Neutrophil (primary cell): ENCODE results near the gene LYRM2.

Experiments used
- H3K27ac ChIP-seq: fragments of 200-600 bp; sonication (generic); 2 replicates; pipeline ENCODE4 v1.5.1; 2016; ENCODE audit warnings: mild to moderate bottlenecking, moderate library complexity
- H3K27me3 ChIP-seq: fragments of 200-600 bp; sonication (generic); 2 replicates; pipeline ENCODE4 v1.6.0; 2016; ENCODE audit warnings: mild to moderate bottlenecking
- H3K36me3 ChIP-seq: fragments of 200-600 bp; sonication (generic); 2 replicates; pipeline ENCODE4 v1.5.1; 2017
- H3K4me1 ChIP-seq, 2 experiments: fragments of 200-600 bp in 1 of 2; sonication (generic) in 1 of 2; 1 replicate in 1 of 2; 2 replicates in 1 of 2; pipeline versions ENCODE4 v1.5.1 to v1.6.1; 2013 to 2016; ENCODE audit warnings: low read depth in 1 of 2, low read length in 1 of 2, mild to moderate bottlenecking in 1 of 2, moderate library complexity in 1 of 2; ENCODE audit not compliant: control insufficient read depth in 1 of 2, insufficient read depth in 1 of 2
- H3K4me3 ChIP-seq, 2 experiments: fragments of 200-600 bp in 1 of 2; sonication (generic) in 1 of 2; 1 replicate in 1 of 2; 2 replicates in 1 of 2; pipeline ENCODE4 v1.5.1; 2013 to 2016; ENCODE audit warnings: low read depth in 1 of 2, low read length in 1 of 2, mild to moderate bottlenecking in 1 of 2, moderate library complexity in 1 of 2
- H3K9me3 ChIP-seq: fragments of 200-600 bp; sonication (generic); 2 replicates; pipeline ENCODE4 v1.5.1; 2016
- CTCF ChIP-seq: fragments of 200-600 bp; sonication (generic); IDR thresholded peaks from 2 replicates; pipeline ENCODE4 v1.5.1; 2016; ENCODE audit warnings: antibody characterized with exemption

Gene LYRM2

GRCh38 chr6:89596056-89596455 lies 42.5 kb downstream of the LYRM2 start:
- Histone ChIP-seq H3K27me3 (no peaks in the 10 kb centered on the region), H3K36me3 (no peaks in the 10 kb centered on the region), H3K4me1 (no peaks in the 10 kb centered on the region), H3K4me3 (no peak overlapping the region), H3K9me3 (no peaks in the 10 kb centered on the region), H3K27ac (no peak overlapping the region)
- TF ChIP-seq CTCF, result no peak

GRCh38 chr6:89591745-89592144 lies 46.8 kb downstream of the LYRM2 start:
- no peaks in the 10 kb centered on the region for H3K4me1 ChIP-seq
- no peaks in the 10 kb centered on the region for H3K36me3 ChIP-seq
- no peaks in the 10 kb centered on the region for H3K27me3 ChIP-seq
- no peaks in the 10 kb centered on the region for H3K9me3 ChIP-seq
- no peak overlapping the region for H3K4me3 ChIP-seq
- TF ChIP-seq CTCF, result no peak
- no peak overlapping the region for H3K27ac ChIP-seq

DNA sequence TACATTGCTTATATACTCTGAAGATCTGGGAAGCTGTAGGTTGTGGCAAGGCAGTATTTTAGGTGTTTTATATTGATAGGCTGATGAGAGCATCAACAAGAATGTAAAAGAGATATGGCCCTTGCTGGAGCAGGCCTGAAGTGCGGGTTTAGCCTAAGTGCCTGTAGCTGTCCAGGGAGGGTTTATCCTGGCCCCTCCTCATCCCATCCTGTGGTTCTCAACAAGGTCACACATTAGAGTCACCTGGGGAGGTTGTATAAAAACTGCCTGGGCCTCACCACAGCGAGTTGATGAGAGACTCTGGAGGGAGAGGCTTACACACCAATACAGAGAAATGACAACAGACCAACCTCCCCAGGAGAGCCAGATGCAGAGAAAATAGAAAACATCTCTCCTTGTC lies 48.4 kb downstream of the LYRM2 start:
- no peak overlapping the region for H3K4me3 ChIP-seq
- H3K27me3 ChIP-seq, result no peaks in the 10 kb centered on the region
- H3K27ac ChIP-seq, result no peak overlapping the region
- H3K4me1 ChIP-seq, result no peaks in the 10 kb centered on the region
- no peaks in the 10 kb centered on the region for H3K36me3 ChIP-seq
- no peak for TF ChIP-seq CTCF
- no peaks in the 10 kb centered on the region for H3K9me3 ChIP-seq

GRCh38 chr6:89589297-89590025 lies 49.1 kb downstream of the LYRM2 start:
- H3K27ac ChIP-seq, result no peak overlapping the region
- no peaks in the 10 kb centered on the region for H3K27me3 ChIP-seq
- H3K4me1 ChIP-seq, result no peaks in the 10 kb centered on the region
- no peaks in the 10 kb centered on the region for H3K9me3 ChIP-seq
- H3K4me3 ChIP-seq, result no peak overlapping the region
- no peaks in the 10 kb centered on the region for H3K36me3 ChIP-seq
- TF ChIP-seq CTCF, result no peak

- Histone ChIP-seq H3K36me3 (no peaks in the 10 kb centered on the region), H3K27me3 (no peaks in the 10 kb centered on the region), H3K27ac (no peak overlapping the region), H3K9me3 (no peaks in the 10 kb centered on the region), H3K4me3 (no peak overlapping the region), H3K4me1 (no peaks in the 10 kb centered on the region)
- no peak for TF ChIP-seq CTCF
Measured at GRCh38 chr6:89585154-89585553, 53.4 kb downstream of the LYRM2 start.

DNA sequence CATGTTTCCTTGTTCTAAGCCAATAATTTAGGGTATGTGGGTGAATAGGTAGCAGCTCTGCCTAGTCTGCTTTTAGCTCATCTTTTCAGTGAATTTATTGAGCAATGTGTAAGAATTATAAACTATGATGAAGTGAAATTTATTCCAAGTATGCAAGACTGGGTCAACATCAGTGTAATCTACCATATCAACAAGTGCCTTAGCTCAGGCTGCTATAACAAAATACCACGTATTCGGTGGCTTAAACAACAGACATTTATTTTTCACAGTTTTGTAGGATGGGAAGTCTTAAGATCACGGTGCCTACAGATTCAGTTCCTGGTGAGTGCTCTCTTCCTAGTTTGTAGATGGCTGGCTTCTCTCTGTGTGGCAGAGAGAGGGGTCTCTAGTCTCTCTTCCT lies 54.0 kb downstream of the LYRM2 start:
- Histone ChIP-seq H3K9me3 (no peaks in the 10 kb centered on the region), H3K27ac (no peak overlapping the region), H3K4me1 (no peaks in the 10 kb centered on the region), H3K4me3 (no peak overlapping the region), H3K27me3 (no peaks in the 10 kb centered on the region), H3K36me3 (no peaks in the 10 kb centered on the region)
- TF ChIP-seq CTCF, result no peak
